Neural crest cell (in vitro differentiated cells): ENCODE measurements around the gene TAF7. TPM values are rescaled to one million over a fixed set of nuclear protein-coding genes. Genes with fewer than 3 reads are reported as not detected.
A peak's percentile ranks its signal among the peaks of the same experiment; 100 is the strongest.

Experiments used
- DNase-seq: peaks from one replicate; pipeline ENCODE4 v3.0.0; 2021; ENCODE audit warnings: low read depth, mixed read lengths, low spot score
- H3K27ac Mint-ChIP-seq: one replicate; pipeline ENCODE4 v1.8.0; 2021; ENCODE audit warnings: mild to moderate bottlenecking, mixed read lengths; ENCODE audit not compliant: unreplicated experiment
- H3K27me3 Mint-ChIP-seq: 2 replicates; pipeline ENCODE4 v1.8.0; 2021; ENCODE audit warnings: low read depth, mild to moderate bottlenecking, mixed read lengths
- H3K36me3 Mint-ChIP-seq: 2 replicates; pipeline ENCODE4 v1.8.0; 2021; ENCODE audit warnings: low read depth, mild to moderate bottlenecking, mixed read lengths
- H3K4me1 Mint-ChIP-seq: 2 replicates; pipeline ENCODE4 v1.8.0; 2021; ENCODE audit warnings: mixed read lengths
- H3K4me3 Mint-ChIP-seq: one replicate; pipeline ENCODE4 v1.8.0; 2021; ENCODE audit warnings: mild to moderate bottlenecking, mixed read lengths
- H3K9me3 Mint-ChIP-seq: 2 replicates; pipeline ENCODE4 v1.8.0; 2021; ENCODE audit warnings: mixed read lengths
- CTCF ChIP-seq: fragments of 200-600 bp; sonication (generic); conservative IDR thresholded peaks from 2 replicates; pipeline ENCODE4 v1.5.0; 2021; ENCODE audit warnings: antibody characterized with exemption, mild to moderate bottlenecking
- long read RNA-seq: library from polyadenylated mRNA; unstranded; transcript quantifications from one replicate; pipeline ENCODE4 v2.0.0, GENCODE V29; 2020
- total RNA-seq: library from RNA; stranded (reverse); gene quantifications from 2 replicates; pipeline ENCODE4 v1.2.1, GENCODE V29; 2021

Gene TAF7
- total RNA-seq = 100.0 and 100 TPM in 2 replicates
- long read RNA-seq, transcript TAF7-201 (1 exons, 2,334 nt) = major isoform, 525 of 526 reads
- long read RNA-seq, partial matches to known transcripts = 0 of 526 reads
- long read RNA-seq, other reads (novel, unspliced or antisense) = 1 of 526 reads

DNA sequence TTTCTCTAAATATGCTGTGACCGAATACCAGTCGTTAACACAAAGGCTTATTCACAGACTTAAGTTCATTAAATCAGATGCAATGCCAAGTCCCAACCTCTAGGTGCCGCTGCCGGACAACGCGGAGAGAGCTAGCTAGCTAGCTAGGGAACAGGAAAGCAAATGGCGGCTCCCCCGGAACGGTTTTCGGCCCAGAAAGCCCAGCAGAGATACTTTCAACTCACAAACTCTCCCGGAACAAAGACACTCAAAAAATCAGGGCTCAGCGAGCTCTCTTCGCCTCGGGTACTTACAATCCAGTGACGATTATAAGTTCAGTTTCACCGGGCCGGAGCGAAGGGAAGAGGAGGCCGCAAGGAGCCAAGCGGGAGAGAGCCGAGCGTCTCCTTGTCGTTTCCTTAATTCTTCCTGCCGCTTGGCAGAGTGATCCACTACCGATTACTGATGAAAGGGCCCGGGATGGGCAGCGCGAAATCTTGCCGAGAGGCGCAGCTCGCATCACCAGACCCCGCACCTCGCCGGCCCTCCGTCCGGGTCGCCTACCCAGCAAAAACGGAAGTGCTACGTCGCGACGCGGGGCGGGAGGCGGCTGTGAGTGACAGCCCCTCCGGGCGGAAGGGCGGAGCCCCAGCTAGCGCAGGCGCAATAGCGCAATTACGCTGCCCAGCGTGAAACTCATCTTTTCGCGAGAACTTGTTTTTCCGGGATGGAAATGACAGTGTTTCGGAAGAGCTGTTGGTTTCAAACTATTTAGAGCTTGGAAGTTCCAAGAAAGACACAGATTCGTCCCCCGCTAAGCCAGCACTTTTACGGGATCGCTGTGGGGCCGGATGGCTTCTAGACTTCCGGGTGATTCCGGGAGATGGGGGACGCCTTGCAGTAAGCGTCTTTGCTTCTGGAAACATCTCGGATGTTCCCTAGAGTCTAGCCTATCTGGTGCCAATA lies at the start of gene TAF7:
Gene TAF7, minus strand, starts transcription at position 560 of the 945 bp plus-strand sequence. CDS start 740 bp downstream, outside the sequence.
- peak within 1 kb of the TSS; percentile 94 for H3K4me3 Mint-ChIP-seq
- peak within 1 kb of the TSS; percentile 96 for H3K27ac Mint-ChIP-seq
- H3K36me3 Mint-ChIP-seq = peaks cover 52% of the 10 kb centered on the region
- peaks cover 28% of the 10 kb centered on the region for H3K9me3 Mint-ChIP-seq
- peak; percentile 97 for TF ChIP-seq CTCF
- peak; percentile 94 for DNase-seq
- peaks cover 27% of the 10 kb centered on the region for H3K4me1 Mint-ChIP-seq
- H3K27me3 Mint-ChIP-seq = peaks cover 10% of the 10 kb centered on the region

- no peak for TF ChIP-seq CTCF
- Mint-ChIP-seq H3K4me3 (no peak overlapping the region), H3K9me3 (peaks cover 17% of the 10 kb centered on the region), H3K27me3 (no peaks in the 10 kb centered on the region), H3K4me1 (no peaks in the 10 kb centered on the region), H3K36me3 (peaks cover 32% of the 10 kb centered on the region), H3K27ac (no peak overlapping the region)
- no peak for DNase-seq
Measured at GRCh38 chr5:141366016-141366896, 45.7 kb upstream of the TAF7 start.

DNA sequence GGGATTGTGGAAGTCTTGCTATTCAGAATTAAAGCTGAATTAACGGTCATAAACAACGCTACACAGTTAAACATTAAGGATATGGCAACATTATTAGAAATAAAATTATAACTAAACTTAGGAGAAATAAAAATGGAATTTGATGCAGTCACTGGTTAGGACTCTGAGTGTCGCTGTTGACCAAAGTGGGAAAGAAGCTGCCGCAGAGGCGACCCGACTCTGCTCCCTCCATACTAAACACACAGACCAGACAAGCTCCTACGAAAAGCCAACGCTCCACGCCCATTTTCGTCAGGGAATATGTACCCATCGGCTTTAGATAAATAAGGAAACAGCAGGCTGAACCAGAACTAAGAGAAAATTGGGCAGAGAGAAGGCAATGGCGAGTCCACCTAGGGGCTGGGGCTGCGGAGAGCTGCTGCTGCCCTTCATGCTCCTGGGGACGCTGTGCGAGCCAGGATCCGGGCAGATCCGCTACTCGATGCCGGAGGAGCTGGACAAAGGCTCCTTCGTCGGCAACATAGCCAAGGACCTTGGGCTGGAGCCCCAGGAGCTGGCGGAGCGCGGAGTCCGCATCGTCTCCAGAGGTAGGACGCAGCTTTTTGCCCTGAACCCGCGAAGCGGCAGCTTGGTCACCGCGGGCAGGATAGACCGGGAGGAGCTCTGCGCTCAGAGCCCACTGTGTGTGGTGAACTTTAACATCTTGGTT lies 43.5 kb upstream of the TAF7 start, which contains the start of gene PCDHGA5:
Gene PCDHGA5, plus strand, starts transcription at position 211 of the 709 bp plus-strand sequence. Its CDS starts 169 bp downstream, at position 380.
- Mint-ChIP-seq H3K27ac (no peak within 1 kb of the TSS), H3K27me3 (no peaks in the 10 kb centered on the region), H3K9me3 (peaks cover 16% of the 10 kb centered on the region), H3K4me3 (no peak within 1 kb of the TSS), H3K36me3 (peaks cover 43% of the 10 kb centered on the region), H3K4me1 (no peaks in the 10 kb centered on the region)
- DNase-seq = no peak
- no peak for TF ChIP-seq CTCF

GRCh38 chr5:141362719-141363118 lies 42.1 kb upstream of the TAF7 start:
- H3K27me3 Mint-ChIP-seq = no peaks in the 10 kb centered on the region
- H3K4me3 Mint-ChIP-seq = no peak overlapping the region
- peaks cover 20% of the 10 kb centered on the region for H3K9me3 Mint-ChIP-seq
- no peak for DNase-seq
- peaks cover 49% of the 10 kb centered on the region for H3K36me3 Mint-ChIP-seq
- no peaks in the 10 kb centered on the region for H3K4me1 Mint-ChIP-seq
- H3K27ac Mint-ChIP-seq = no peak overlapping the region
- TF ChIP-seq CTCF = no peak
